ENCODE measurements around the gene ACP2. TPM values are rescaled to one million over a fixed set of nuclear protein-coding genes. Genes with fewer than 3 reads are reported as not detected.

The ACP2 gene, protein sequence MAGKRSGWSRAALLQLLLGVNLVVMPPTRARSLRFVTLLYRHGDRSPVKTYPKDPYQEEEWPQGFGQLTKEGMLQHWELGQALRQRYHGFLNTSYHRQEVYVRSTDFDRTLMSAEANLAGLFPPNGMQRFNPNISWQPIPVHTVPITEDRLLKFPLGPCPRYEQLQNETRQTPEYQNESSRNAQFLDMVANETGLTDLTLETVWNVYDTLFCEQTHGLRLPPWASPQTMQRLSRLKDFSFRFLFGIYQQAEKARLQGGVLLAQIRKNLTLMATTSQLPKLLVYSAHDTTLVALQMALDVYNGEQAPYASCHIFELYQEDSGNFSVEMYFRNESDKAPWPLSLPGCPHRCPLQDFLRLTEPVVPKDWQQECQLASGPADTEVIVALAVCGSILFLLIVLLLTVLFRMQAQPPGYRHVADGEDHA
- 26.6 and 28.4 TPM in 2 replicates for total RNA-seq (2012; rRNA removed)

DNA sequence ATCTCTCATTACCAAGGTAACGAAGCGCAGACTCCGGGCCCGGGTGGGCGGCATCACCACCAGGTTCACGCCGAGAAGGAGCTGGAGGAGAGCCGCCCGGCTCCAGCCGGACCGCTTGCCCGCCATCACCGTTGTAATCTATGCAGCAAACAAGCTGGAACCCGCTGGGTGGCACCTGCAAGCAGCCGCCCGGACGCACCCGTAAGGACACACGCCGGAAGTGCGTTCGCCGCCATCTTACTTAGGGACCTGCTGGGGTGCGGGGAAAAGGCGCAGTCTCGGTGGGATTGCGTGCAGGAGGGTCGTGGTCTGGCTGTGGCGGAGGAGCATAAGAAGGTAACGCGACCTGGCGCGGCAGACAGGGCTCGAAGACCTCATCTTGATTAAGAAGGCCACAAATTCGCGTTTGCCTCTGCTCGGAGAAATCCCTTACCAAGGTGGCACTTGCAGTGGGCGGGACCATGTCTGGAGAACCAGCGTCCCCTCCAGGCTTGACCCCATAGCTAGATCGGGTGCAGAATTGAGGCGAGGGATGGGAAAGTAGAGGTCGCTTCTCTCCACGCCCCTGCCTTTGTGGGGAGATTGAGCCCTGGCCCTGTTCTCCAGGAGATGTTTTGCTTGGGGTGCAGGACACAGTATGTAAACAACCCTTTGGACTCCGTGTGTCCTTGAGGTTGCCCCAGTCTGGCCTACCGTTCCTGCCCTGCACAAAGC, at the start of gene ACP2:
TSS of gene ACP2 (minus strand) at position 151 of the 714 bp plus-strand sequence. CDS start at position 126, 25 bp downstream.
- Histone ChIP-seq H3K9me3 (replicated peaks; ENCODE audit: low read length) (no peaks in the 10 kb centered on the region), H3K27me3 (ENCODE audit: control insufficient read depth, insufficient read depth, low read length) (no peaks in the 10 kb centered on the region), H3K4me1 (ENCODE audit: control insufficient read depth, insufficient read depth, low read length) (peaks cover 15% of the 10 kb centered on the region), H3K36me3 (ENCODE audit: insufficient read depth, low read length) (peaks cover 21% of the 10 kb centered on the region), H3K9ac (ENCODE audit: low read depth, low read length) (peak within 1 kb of the TSS; percentile 89), H3K4me3 (ENCODE audit: low read length) (peak within 1 kb of the TSS; percentile 91), H3K4me2 (ENCODE audit: low read length) (peak within 1 kb of the TSS; percentile 84)

DNA sequence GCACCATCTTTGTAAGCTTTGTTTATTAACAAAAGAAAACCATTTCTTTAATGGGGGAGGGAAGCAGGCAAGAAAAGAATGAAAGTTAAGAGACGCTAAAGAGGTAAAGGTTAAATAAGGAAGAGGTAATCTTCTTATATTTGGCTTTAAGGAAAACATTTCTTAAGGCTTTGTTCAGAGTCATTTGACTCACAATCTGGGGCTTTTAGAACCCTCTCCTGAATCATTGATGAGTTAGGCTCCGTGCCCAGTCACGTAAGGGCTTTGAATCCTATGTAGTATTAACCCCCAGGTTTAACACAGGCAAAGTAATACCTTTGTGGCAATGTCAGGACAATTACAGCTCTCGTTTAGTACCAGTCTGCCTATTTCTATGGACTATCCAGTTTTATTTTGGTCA, 47.4 kb upstream of the ACP2 start:
- Histone ChIP-seq H3K27me3 (ENCODE audit: control insufficient read depth, insufficient read depth, low read length) (no peaks in the 10 kb centered on the region), H3K9ac (ENCODE audit: low read depth, low read length) (no peak overlapping the region), H3K4me2 (ENCODE audit: low read length) (no peak overlapping the region), H3K4me3 (ENCODE audit: low read length) (no peak overlapping the region), H3K36me3 (ENCODE audit: insufficient read depth, low read length) (peaks cover 64% of the 10 kb centered on the region), H3K9me3 (replicated peaks; ENCODE audit: low read length) (no peaks in the 10 kb centered on the region), H3K4me1 (ENCODE audit: control insufficient read depth, insufficient read depth, low read length) (no peaks in the 10 kb centered on the region)

DNA sequence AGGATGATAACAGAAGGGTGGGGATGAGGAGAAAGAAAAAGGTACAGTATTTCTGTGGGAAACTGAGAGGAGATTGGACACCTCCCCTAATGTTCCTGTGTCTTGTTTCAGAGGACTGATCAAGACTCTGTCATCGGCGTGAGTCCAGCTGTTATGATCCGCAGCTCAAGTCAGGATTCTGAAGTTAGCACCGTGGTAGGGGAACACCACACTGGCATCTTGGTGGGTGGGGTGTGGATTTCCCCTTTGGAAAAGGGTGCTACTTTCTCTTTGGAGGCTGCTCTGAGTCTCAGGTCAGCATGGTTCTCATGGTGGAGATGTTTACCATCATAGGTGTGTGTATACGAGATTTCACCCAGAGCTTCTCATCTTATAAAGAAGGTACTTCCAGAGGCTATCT, 46.8 kb upstream of the ACP2 start:
- Histone ChIP-seq H3K9me3 (replicated peaks; ENCODE audit: low read length) (no peaks in the 10 kb centered on the region), H3K36me3 (ENCODE audit: insufficient read depth, low read length) (peaks cover 70% of the 10 kb centered on the region), H3K9ac (ENCODE audit: low read depth, low read length) (no peak overlapping the region), H3K4me1 (ENCODE audit: control insufficient read depth, insufficient read depth, low read length) (no peaks in the 10 kb centered on the region), H3K4me2 (ENCODE audit: low read length) (no peak overlapping the region), H3K4me3 (ENCODE audit: low read length) (no peak overlapping the region), H3K27me3 (ENCODE audit: control insufficient read depth, insufficient read depth, low read length) (no peaks in the 10 kb centered on the region)

DNA sequence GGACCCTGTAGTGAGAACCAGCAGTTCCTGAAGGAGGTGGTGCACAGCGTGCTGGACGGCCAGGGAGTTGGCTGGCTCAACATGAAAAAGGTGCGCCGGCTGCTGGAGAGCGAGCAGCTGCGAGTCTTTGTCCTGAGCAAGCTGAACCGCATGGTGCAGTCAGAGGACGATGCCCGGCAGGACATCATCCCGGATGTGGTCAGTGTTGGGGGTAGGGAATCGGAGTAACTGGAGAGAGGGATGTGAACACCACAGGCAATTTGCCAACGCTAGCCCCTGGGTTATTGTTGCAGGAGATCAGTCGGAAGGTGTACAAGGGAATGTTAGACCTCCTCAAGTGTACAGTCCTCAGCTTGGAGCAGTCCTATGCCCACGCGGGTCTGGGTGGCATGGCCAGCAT, 41.2 kb upstream of the ACP2 start:
- H3K4me1 ChIP-seq (ENCODE audit: control insufficient read depth, insufficient read depth, low read length): no peaks in the 10 kb centered on the region
- H3K27me3 ChIP-seq (ENCODE audit: control insufficient read depth, insufficient read depth, low read length): no peaks in the 10 kb centered on the region
- H3K9me3 ChIP-seq (replicated peaks; ENCODE audit: low read length): no peaks in the 10 kb centered on the region
- H3K36me3 ChIP-seq (ENCODE audit: insufficient read depth, low read length): peaks cover 80% of the 10 kb centered on the region
- no peak overlapping the region for H3K4me3 ChIP-seq (ENCODE audit: low read length)
- no peak overlapping the region for H3K9ac ChIP-seq (ENCODE audit: low read depth, low read length)
- H3K4me2 ChIP-seq (ENCODE audit: low read length): no peak overlapping the region

DNA sequence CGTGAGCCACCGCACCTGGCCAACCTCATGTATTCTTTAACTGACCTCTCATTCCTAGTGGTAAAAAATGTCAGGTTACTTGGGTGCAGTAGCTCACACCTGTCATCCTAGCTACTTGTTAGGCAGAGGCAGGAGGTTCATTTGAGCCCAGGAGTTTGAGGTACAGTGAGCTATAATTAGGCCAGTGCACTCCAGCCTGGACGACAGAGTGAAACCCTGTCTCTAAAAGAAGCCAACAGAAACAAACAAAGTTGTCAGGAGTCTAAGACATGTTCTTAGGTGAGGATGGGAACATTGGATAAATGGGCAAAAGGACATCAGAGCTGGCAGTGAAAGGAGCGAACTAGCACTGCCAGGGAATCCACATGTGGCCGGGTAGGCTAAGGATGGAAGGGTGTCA, 39.5 kb upstream of the ACP2 start:
- Histone ChIP-seq H3K36me3 (ENCODE audit: insufficient read depth, low read length) (peaks cover 82% of the 10 kb centered on the region), H3K27me3 (ENCODE audit: control insufficient read depth, insufficient read depth, low read length) (no peaks in the 10 kb centered on the region), H3K9ac (ENCODE audit: low read depth, low read length) (no peak overlapping the region), H3K4me2 (ENCODE audit: low read length) (no peak overlapping the region), H3K9me3 (replicated peaks; ENCODE audit: low read length) (no peaks in the 10 kb centered on the region), H3K4me3 (ENCODE audit: low read length) (no peak overlapping the region), H3K4me1 (ENCODE audit: control insufficient read depth, insufficient read depth, low read length) (no peaks in the 10 kb centered on the region)

DNA sequence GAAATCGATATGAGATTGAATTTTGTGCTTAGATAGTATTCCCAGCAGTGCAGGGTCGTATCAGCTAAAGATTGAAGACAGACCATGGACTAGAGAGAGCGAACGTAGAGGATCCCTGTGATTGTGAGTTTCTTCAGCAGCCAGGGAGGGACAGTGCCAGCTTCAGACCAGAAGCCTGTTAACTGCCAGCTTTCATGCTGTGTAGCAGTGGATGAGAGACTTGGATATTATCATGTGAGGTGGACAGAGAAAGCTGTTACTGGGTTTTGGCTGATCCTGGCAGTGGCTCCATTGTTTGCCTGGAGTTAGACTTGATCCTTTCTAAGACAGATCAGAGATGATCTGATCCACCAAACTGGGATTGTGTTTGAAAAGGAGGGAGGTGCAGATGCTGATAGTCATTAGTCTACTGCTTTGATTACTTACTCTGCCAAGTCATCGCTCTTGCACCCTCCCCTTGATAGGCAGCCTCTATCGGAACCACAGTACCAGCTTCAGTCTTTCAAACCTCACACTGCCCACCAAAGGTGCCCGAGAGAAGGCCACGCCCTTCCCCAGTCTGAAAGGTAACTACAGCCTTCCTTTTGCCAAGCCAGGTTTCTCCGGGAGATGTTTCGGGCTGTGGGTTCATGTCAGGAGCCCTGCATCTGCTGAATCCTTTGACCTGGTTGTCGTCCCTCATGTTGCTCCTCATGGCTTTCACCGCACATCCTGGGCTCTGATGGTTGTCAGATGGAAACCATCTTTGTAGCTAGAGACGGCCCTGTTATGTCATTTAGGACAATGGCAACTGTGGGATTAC, 37.6 kb upstream of the ACP2 start:
- H3K4me1 ChIP-seq (ENCODE audit: control insufficient read depth, insufficient read depth, low read length): no peaks in the 10 kb centered on the region
- no peak overlapping the region for H3K4me3 ChIP-seq (ENCODE audit: low read length)
- H3K36me3 ChIP-seq (ENCODE audit: insufficient read depth, low read length): peaks cover 76% of the 10 kb centered on the region
- no peaks in the 10 kb centered on the region for H3K9me3 ChIP-seq (replicated peaks; ENCODE audit: low read length)
- no peaks in the 10 kb centered on the region for H3K27me3 ChIP-seq (ENCODE audit: control insufficient read depth, insufficient read depth, low read length)
- no peak overlapping the region for H3K4me2 ChIP-seq (ENCODE audit: low read length)
- H3K9ac ChIP-seq (ENCODE audit: low read depth, low read length): no peak overlapping the region

DNA sequence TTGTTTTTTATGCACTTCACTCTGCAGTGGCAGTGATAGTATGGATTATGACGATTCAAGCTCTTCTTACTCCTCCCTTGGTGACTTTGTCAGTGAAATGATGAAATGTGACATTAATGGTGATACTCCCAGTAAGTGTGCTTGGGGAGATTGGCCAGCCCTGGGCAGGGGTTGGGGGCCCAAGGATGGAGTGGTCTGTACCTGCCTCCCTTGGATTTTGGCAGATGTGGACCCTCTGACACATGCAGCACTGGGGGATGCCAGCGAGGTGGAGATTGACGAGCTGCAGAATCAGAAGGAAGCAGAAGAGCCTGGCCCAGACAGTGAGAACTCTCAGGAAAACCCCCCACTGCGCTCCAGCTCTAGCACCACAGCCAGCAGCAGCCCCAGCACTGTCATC, 35.5 kb upstream of the ACP2 start:
- Histone ChIP-seq H3K4me3 (ENCODE audit: low read length) (no peak overlapping the region), H3K4me1 (ENCODE audit: control insufficient read depth, insufficient read depth, low read length) (no peaks in the 10 kb centered on the region), H3K27me3 (ENCODE audit: control insufficient read depth, insufficient read depth, low read length) (no peaks in the 10 kb centered on the region), H3K36me3 (ENCODE audit: insufficient read depth, low read length) (peaks cover 67% of the 10 kb centered on the region), H3K9ac (ENCODE audit: low read depth, low read length) (no peak overlapping the region), H3K9me3 (replicated peaks; ENCODE audit: low read length) (no peaks in the 10 kb centered on the region), H3K4me2 (ENCODE audit: low read length) (no peak overlapping the region)

DNA sequence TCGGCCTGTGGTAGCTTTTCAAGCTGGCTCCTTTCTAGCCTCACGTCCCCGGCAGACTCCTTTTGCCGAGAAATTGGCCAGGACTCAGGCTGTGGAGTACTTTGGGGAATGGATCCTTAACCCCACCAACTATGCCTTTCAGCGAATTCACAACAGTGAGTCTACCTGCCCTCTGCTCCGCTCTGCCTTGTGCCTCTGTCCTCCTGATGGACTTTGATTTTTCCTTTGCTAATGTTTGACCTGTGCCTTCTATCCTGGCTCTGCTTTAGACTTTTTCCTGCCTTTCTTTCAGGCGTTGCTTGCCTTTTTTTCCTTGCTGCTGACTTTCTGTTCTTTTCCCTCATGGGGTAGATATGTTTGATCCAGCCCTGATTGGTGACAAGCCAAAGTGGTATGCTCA, 33.8 kb upstream of the ACP2 start:
- Histone ChIP-seq H3K4me3 (ENCODE audit: low read length) (no peak overlapping the region), H3K9ac (ENCODE audit: low read depth, low read length) (no peak overlapping the region), H3K4me1 (ENCODE audit: control insufficient read depth, insufficient read depth, low read length) (no peaks in the 10 kb centered on the region), H3K27me3 (ENCODE audit: control insufficient read depth, insufficient read depth, low read length) (no peaks in the 10 kb centered on the region), H3K36me3 (ENCODE audit: insufficient read depth, low read length) (peaks cover 66% of the 10 kb centered on the region), H3K4me2 (ENCODE audit: low read length) (no peak overlapping the region), H3K9me3 (replicated peaks; ENCODE audit: low read length) (no peaks in the 10 kb centered on the region)

DNA sequence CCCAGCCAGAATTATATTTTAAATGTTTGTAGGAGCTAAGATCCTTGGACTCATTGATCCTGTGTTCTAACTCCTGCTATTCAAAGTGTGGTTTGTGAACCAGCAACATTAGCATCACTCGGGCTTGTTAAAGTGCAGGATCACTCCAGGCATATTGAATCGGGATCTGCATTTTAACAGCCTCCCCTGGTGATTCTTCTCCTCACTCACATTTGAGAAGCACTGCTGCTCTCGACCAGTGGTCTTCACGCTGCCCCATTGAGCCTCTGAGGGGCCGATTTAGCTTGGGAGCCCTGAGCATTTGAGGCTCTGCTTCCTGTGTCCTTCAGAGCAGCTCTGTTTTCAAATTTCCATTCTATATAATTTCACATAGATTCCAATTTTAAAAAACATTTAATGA, 32.2 kb upstream of the ACP2 start:
- Histone ChIP-seq H3K4me1 (ENCODE audit: control insufficient read depth, insufficient read depth, low read length) (no peaks in the 10 kb centered on the region), H3K9ac (ENCODE audit: low read depth, low read length) (no peak overlapping the region), H3K27me3 (ENCODE audit: control insufficient read depth, insufficient read depth, low read length) (no peaks in the 10 kb centered on the region), H3K9me3 (replicated peaks; ENCODE audit: low read length) (no peaks in the 10 kb centered on the region), H3K4me3 (ENCODE audit: low read length) (no peak overlapping the region), H3K36me3 (ENCODE audit: insufficient read depth, low read length) (peaks cover 70% of the 10 kb centered on the region), H3K4me2 (ENCODE audit: low read length) (no peak overlapping the region)

DNA sequence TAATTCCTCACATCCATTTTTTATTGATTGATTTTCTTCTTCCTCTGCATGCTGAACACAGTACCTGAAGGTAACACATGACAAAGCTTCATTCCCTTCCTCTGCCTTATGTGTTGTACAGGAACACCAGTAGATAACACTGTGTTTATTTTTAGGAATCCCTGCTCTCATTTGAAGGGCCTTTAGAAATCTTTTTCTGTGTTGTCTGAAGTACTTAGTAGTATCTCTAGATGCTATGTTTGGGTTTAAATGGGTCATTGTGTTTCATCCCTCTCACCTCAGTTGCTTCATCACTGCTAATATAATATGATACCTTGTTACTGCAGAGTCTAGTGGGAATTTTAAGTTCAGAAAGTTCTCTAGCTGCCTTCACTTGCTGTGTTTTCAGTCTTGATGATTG, 31.5 kb upstream of the ACP2 start:
- Histone ChIP-seq H3K9ac (ENCODE audit: low read depth, low read length) (no peak overlapping the region), H3K4me2 (ENCODE audit: low read length) (no peak overlapping the region), H3K27me3 (ENCODE audit: control insufficient read depth, insufficient read depth, low read length) (no peaks in the 10 kb centered on the region), H3K36me3 (ENCODE audit: insufficient read depth, low read length) (peaks cover 69% of the 10 kb centered on the region), H3K9me3 (replicated peaks; ENCODE audit: low read length) (no peaks in the 10 kb centered on the region), H3K4me1 (ENCODE audit: control insufficient read depth, insufficient read depth, low read length) (no peaks in the 10 kb centered on the region), H3K4me3 (ENCODE audit: low read length) (no peak overlapping the region)

DNA sequence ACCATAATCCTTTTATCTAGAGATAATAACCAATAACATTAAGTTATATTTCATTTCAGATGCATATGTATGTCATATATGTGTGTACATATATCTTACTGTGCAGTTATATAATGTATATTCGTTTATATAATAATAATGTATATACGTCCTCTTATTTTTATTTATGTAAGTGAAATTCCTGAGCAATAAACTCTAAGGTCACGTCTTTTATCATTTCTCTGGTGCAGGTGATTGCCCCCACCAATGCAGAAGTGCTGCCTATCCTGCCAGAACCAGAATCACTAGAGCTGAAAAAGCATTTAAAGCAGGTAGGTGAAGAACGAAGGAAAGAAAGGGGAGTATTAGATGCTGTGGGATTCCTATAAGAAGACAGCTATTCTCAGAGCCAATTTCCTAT, 30.2 kb upstream of the ACP2 start:
- no peak overlapping the region for H3K4me3 ChIP-seq (ENCODE audit: low read length)
- H3K4me2 ChIP-seq (ENCODE audit: low read length): no peak overlapping the region
- no peak overlapping the region for H3K9ac ChIP-seq (ENCODE audit: low read depth, low read length)
- peaks cover 69% of the 10 kb centered on the region for H3K36me3 ChIP-seq (ENCODE audit: insufficient read depth, low read length)
- H3K27me3 ChIP-seq (ENCODE audit: control insufficient read depth, insufficient read depth, low read length): no peaks in the 10 kb centered on the region
- no peaks in the 10 kb centered on the region for H3K4me1 ChIP-seq (ENCODE audit: control insufficient read depth, insufficient read depth, low read length)
- H3K9me3 ChIP-seq (replicated peaks; ENCODE audit: low read length): no peaks in the 10 kb centered on the region
